Activated CD4-positive, CD25-positive, alpha-beta regulatory T cell (primary cell): Measurements from ENCODE around the gene KSR2.
A peak's percentile ranks its signal among the peaks of the same experiment; 100 is the strongest.
"Not testable (repeated sequence)": the region's sequence is repeated elsewhere in the genome, so short reads cannot be mapped to it uniquely, and the experiment has no call there.

Source experiments
- DNase-seq, 4 experiments: peaks; one replicate each; lab custom pipeline; 2025; lab: John Stamatoyannopoulos, UW

The KSR2 gene

GRCh38 chr12:117890137-117890536 lies 78.7 kb downstream of the KSR2 start:
- no peak for DNase-seq

GRCh38 chr12:117889098-117889497 lies 79.7 kb downstream of the KSR2 start:
- no peak for DNase-seq

- DNase-seq: no peak
Observed at GRCh38 chr12:117885211-117885610, 83.6 kb downstream of the KSR2 start.

DNA sequence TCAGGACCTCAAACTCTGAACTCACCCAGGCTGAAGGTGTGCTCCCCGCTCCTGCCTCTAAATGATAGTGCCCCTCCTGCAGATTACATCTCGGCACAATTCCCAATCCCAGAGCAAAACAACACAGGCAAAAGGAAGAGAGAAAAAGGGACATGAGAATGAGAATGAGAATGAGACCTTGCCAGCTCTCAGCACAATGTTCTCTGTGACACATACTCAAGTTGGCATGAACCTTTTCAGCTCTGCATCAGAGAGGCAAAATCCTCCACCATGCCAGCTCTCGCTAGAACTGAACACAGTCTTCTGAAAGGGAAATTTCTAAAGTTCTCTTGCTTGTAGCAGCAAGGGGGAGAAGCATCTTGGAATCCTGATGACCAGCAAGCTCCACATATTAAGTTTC lies 84.6 kb downstream of the KSR2 start:
- no peak for DNase-seq

DNA sequence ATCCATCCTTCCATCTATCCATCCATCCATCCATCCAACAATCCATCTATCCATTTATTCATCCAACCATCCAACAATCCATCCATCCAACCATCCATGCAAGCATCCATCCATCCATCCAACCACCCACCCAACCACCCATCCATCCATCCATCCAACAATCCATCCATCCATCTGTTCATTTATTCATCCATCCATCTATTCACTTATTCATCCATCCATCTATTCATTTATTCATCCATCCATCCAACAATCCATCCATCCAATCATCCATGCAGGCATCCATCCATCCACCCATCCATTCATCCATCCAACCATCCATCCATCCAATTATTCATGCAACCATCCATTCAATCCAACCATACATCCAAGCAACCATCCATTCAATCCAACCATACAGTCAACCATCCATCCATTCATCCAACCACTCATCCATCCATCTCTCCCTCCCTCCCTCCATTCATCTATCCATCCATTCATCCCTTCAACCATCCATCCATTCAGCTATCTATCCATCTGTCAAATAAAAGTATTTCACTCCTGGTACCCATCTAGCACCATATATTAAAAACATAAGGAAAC lies 86.1 kb downstream of the KSR2 start:
- no peak for DNase-seq

DNA sequence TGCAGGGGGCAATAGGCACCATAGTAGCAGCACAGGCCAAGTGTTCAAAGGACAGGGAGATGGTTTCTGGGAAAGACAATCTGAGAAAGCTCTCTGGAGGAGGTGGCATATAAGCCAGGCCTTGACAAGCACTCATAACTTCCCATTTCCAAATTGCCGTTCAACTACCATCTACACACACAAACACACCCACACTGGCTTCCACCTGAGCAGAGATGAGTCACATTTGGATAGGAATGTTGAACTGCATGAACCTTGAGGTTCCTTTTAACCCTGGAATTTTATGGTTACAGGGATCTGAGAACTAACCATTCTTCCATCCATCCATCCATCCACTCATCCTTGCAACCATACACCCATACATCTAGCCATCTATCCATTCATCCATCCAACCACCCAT lies 86.6 kb downstream of the KSR2 start:
- no peak for DNase-seq

GRCh38 chr12:117881517-117881916 lies 87.3 kb downstream of the KSR2 start:
- DNase-seq: no peak

DNA sequence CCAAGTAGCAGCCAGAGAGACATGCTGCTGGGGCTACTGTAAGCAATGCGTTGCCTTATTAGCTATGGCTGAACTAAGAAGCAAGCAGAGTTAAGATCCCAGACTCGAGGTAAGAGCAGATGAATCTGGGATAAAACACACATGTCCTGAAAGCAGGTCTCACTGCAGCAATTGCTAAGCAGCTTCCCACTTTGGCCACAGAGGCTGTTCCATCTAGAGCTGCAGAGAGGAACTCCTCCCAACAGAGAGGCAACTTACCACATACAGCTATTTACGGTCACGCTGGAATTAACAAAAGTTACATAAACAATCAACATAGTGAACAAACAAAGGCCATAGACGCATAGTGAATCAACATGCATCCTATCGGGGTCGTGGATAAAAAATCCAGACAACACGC lies 90.2 kb downstream of the KSR2 start:
- DNase-seq: no peak

GRCh38 chr12:117876436-117876816 lies 92.4 kb downstream of the KSR2 start:
- DNase-seq: no peak

- DNase-seq: no peak
Observed at GRCh38 chr12:117875744-117876435, 92.9 kb downstream of the KSR2 start.

DNA sequence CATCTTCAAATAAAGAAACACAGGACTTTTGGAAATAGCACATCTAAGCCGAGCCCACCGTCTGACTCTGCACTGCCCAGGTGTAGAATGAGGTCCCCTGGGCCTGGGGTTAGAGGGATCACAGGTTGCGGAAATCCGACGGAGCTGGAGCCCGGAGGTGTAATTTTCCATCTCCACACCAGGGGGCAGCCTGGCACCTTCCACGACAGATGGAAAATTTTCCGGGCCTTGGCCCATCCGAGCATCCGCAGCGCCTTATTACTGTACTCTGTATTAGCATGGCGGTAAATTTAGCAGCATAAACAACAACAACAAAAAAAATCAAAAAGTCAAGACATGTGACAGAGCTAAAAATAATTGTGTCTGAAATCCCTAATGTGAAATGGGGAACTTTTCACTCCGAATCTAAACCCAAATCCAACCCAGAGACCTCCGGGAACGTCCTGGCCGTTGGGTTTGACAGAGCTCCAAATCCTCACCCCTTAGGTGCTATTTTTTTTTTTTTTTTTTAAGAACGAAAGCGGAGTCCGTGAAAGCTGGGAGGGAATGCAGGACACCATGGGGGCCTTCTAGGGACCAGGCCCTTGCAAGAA lies 93.9 kb downstream of the KSR2 start:
- DNase-seq: peak in 3 of 4 experiments; percentile 8 to 40 (median 21)

- not testable (repeated sequence) for DNase-seq
Observed at GRCh38 chr12:117874198-117874597, 94.6 kb downstream of the KSR2 start.

DNA sequence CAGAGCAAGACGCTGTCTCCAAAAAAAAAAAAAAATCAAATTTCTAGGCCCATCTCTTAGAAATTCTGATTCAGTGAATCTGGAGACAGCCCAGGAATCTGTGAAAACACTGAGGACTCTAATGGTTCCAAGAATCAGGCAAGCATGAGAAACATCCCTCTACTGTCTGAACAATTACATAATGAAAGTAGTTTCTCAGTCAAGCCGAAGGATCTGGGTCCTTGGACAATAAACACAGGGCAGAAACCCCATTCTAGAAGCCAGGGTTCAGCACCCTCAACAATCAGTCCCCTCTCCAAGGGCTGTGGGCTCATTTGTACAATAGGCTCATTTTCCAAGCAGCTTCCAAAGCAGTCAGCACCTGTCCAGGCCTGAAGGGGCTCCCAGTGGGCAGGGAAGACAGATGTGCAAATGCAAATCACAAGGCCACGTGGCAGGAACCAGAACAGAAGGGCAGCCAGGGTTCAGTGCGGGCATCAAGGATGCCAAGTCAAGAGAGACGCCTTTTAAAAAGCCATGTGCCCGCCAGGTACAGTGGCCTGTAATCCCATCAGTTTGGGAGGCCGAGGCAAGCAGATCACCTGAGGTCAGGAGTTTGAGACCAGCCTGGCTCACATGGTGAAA lies 96.1 kb downstream of the KSR2 start:
- no peak for DNase-seq

DNA sequence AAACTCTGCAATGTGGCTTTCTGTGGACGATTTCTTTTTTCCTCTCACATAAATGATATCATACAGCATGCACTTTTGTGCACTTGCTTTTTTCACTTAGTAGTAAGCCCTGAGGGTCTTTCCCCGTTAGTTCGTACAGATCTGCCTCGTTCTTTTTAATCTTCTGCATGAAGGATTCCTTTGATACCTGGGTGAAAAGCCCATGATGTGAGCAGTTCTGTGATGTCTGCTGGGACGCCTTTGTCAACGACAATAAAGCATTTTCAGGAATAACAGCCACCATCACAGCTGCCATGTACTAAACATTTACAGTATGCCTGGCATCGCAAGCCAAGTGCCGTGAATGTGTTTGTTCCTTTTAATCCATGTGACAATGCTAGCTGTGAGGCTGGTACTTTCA lies 99.2 kb downstream of the KSR2 start:
- no peak for DNase-seq

GRCh38 chr12:117867348-117867747 lies 101.4 kb downstream of the KSR2 start:
- no peak for DNase-seq

- DNase-seq: no peak
Observed at GRCh38 chr12:117865505-117865904, 103.3 kb downstream of the KSR2 start.

- no peak for DNase-seq
Observed at GRCh38 chr12:117863002-117863709, 105.6 kb downstream of the KSR2 start.

DNA sequence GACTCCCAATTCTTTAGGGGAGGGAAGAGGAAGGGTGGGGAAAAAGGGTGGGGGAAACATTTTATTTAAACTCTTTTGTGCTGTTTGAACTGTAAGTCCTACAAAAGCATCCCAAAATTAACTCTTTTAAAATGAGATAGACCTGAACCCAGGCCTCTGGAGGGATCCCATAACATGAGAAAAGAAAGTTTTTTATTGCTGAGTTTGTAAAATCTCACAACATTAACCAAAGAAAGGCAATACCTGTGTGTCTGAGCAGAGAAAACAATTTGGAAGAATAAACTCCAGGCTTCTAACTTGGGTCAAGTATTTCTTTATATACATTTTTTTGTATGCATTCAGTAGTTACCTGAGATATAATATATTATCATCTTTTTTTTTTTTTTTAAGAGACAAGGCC lies 107.1 kb downstream of the KSR2 start:
- DNase-seq: no peak

DNA sequence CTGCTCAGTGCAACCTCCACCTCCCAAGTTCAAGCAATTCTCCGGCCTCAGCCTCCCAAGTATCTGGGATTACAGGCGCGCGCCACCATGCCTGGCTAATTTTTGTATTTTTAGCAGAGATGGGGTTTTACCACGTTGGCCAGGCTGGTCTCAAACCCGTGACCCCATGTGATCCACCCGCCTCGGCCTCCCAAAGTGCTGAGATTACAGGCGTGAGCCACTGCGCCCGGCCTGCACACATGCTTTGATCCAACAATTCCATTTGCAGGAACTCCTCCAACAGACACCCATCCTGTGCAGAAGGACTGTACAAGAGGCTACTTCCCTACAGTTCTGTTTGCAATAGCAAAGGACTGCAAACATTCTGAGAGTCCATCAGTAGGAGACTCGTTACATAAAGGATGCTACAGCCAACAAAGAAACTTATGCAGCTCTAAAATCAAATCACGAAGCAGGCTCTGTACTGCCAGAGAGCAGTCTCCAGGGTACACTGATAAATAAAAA lies 108.0 kb downstream of the KSR2 start:
- DNase-seq: not testable (repeated sequence)

DNA sequence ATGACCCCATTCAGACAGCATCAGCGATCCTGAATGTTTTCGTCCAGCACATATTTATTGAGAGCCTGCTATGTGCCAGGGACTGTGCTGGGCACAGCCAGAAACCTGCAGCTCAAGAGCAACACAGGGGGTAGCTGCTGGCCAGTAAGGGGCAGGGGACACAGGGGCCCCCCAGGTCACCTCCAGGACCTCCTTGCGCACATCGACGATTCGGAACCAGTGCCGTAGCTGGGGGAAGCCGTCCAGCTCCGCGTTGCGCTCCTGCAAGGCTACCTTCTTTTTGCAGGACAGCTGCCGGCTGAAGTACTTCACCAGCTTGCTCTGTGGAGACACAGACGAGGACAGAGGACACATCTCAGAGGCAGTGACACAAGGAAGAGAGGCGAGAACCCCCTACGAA lies 108.7 kb downstream of the KSR2 start:
- no peak for DNase-seq

DNA sequence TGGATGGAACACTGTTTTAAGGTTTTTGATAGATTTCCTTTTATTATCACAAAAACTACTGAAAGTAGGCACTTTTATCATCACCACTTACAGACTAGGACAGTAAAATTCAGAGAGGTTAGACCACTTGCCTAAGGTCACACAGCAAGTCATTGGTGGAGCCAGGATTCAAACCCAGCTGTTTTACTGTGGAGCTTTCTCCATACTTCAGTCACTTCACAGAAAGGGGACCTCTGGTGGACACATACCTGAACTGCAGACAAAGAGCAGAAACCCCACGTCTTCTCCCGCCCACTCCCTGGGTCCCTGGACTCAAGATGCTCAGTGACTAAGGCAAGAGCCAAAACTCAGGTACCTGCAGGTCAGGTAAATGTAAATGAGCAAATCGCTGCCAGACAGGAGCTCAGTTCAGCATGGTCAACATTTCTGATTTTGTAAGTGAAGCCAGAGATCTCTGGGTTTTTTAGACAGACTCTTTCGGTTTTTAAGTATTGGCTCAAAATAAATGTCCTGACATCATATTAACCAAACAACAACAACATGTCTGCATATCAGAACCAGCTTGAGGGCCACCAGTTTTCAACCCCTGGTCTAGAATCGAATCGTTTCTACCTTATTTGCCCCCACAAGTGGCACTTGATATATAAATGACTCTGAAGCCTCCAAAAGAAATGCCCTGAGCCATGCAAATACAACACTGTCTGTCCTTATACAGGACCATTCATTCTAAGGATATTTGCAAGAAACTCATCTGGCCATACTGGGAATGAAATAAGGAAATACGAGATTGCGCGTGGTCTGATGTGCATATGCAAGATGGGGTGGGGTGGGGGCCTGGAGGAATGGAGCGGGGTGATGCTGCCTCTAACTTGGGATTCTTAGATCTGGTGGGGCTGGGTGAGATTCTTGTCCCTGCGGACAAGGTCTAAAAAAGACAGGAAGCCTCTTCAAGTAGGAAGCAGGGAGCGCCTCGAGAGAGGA lies 110.9 kb downstream of the KSR2 start:
- DNase-seq: peak; percentile 7 to 17 (median 10)
